NK-92 treated with Interleukin-12 subunit alpha and Interleukin-12 subunit beta, amount 100 ng/mL, for 24 hours (cell line): ENCODE measurements around the gene SCN4B.

Source experiments
- DNase-seq: peaks from one replicate; lab custom pipeline; 2025; lab: John Stamatoyannopoulos, UW

SCN4B gene

GRCh38 chr11:118099838-118100556 lies 52.6 kb downstream of the SCN4B start:
- no peak for DNase-seq

GRCh38 chr11:118098996-118099837 lies 53.4 kb downstream of the SCN4B start:
- DNase-seq: no peak

GRCh38 chr11:118095967-118096367 lies 56.7 kb downstream of the SCN4B start:
- no peak for DNase-seq

- no peak for DNase-seq
Observed at GRCh38 chr11:118095493-118095892, 57.1 kb downstream of the SCN4B start.

DNA sequence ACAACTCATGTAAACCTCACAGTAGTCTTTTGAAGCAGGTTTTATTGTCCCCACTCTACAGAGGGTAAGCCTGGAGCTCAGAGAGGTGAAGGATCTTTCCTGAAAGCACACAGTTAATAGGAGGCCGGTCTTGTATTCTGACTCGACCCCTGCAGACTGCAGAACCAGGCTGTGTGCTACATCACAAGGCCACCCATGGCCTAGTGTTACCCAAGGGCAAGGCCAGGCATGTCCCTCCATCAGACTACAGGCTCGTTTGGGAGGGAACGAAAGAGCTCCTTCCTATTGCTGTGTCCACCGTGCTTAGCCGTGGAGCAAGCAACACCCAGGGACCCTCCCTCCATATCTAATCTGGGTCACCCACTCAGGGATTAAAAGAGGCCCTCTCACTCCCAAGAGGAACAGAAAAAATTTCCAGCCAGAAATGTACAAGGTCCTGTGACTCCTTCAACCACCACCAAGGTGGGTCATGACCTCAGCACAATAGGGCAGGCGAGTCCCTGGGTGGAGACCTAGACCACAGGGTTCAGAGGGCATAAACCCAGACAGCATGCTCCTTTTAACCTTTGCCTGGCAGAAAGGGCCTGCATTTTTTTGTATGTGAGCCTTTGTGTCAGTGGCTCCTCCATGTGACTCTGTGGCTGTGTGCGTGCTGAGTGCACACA lies 59.6 kb downstream of the SCN4B start:
- no peak for DNase-seq

DNA sequence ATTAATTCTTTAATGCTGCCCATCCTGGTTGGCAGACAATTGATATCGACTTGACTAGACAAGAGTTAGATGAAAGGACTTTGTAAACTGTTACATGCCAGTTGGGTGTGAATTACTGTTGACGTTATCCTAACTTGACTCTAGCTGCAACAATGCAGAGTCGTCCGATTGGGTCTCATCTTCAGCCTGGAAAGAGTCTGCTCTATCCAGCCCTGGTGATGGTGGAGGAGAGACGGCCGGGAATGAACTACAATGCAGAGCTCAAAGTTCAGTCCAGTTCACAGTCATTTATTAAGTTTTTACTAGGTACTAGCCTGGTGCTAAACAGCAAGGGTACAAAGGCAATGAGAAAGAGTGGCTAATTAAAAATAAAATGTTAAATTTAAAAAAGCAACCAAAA lies 60.9 kb downstream of the SCN4B start:
- no peak for DNase-seq

GRCh38 chr11:118090545-118091162 lies 62.0 kb downstream of the SCN4B start:
- DNase-seq: no peak

GRCh38 chr11:118088531-118088930 lies 64.1 kb downstream of the SCN4B start:
- DNase-seq: no peak

- DNase-seq: no peak
Observed at GRCh38 chr11:118087931-118088330, 64.7 kb downstream of the SCN4B start.

- DNase-seq: no peak
Observed at GRCh38 chr11:118086913-118087768, 65.5 kb downstream of the SCN4B start, which contains the start of gene SMIM35. TSS of gene SMIM35 (minus strand) at chr11:118086963. CDS start at chr11:118086757, 206 bp downstream.

DNA sequence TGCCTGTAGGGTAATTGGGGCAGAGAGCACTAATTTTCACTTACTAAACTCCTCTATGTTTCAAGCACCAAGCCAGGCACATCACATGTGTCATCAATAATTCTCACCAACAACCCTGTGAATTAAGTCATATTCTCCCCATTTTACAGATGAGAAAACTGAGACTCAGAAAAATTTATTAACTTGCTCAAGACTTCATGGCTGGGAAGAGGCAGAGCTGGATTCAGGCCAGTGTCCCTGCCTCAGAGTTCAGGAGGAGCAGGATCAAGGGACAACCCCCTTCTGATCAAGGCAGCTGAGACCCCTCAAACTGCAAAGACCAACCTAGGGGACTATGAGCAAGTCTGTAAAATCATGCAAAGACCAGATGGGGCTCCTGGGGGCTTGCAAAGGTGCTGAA lies 68.0 kb downstream of the SCN4B start:
- no peak for DNase-seq

DNA sequence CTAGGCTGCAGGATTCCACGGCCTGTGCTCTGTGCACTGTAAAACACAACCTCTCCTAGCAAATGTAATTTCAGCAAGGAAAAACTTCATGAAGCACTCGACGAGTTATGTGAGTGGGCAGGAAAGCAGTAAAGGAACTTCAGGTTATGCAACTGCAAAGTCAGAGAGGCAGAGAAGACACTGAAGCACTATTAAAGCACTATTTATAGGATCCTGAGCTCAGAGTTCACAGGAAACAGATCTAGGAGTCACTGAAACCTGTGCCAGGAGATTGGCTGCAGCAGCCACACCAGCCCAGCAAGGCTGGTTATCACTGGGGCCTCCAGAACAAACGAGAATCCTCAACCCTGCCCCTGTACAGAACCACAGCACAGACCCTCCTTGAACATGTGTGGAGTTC lies 68.4 kb downstream of the SCN4B start:
- DNase-seq: no peak
